ENCODE measurements around the gene TMCO4.

TMCO4 gene

GRCh38 chr1:19680644-19681043 is 119.1 kb downstream of the TMCO4 start:
- DNase-seq = no peak

- no peak for DNase-seq
These were observed 120.0 kb downstream of the TMCO4 start for GRCh38 chr1:19679691-19680090.

- no peak for DNase-seq
These were observed 120.7 kb downstream of the TMCO4 start for GRCh38 chr1:19678931-19679453.

- no peak for DNase-seq
These were observed 121.2 kb downstream of the TMCO4 start for GRCh38 chr1:19678493-19678892.

GRCh38 chr1:19676438-19676922 is 123.2 kb downstream of the TMCO4 start:
- DNase-seq = peak; percentile 75

- no peak for DNase-seq
These were observed 123.9 kb downstream of the TMCO4 start for GRCh38 chr1:19675797-19676196.

GRCh38 chr1:19672237-19672636 is 127.5 kb downstream of the TMCO4 start:
- no peak for DNase-seq

- DNase-seq = no peak
These were observed 128.9 kb downstream of the TMCO4 start for GRCh38 chr1:19670787-19671186.

- DNase-seq = no peak
These were observed 130.8 kb downstream of the TMCO4 start for GRCh38 chr1:19668888-19669287.

GRCh38 chr1:19665496-19666465 is 133.9 kb downstream of the TMCO4 start:
- no peak for DNase-seq

GRCh38 chr1:19665186-19665495 is 134.6 kb downstream of the TMCO4 start:
- no peak for DNase-seq

GRCh38 chr1:19664453-19665185 is 135.1 kb downstream of the TMCO4 start, which contains the start of gene HTR6:
HTR6 (plus strand) TSS chr1:19664875; CDS start chr1:19665754, 879 bp downstream.
- no peak for DNase-seq

GRCh38 chr1:19662313-19662712 is 137.4 kb downstream of the TMCO4 start:
- DNase-seq = no peak

GRCh38 chr1:19661721-19662228 is 137.9 kb downstream of the TMCO4 start:
- DNase-seq = no peak

- no peak for DNase-seq
These were observed 141.5 kb downstream of the TMCO4 start for GRCh38 chr1:19658186-19658585.

GRCh38 chr1:19657511-19657910 is 142.2 kb downstream of the TMCO4 start:
- DNase-seq = no peak

- DNase-seq = no peak
These were observed 142.8 kb downstream of the TMCO4 start for GRCh38 chr1:19656780-19657466.

- DNase-seq = no peak
These were observed 143.5 kb downstream of the TMCO4 start for GRCh38 chr1:19656134-19656779.

GRCh38 chr1:19655718-19656080 is 144.0 kb downstream of the TMCO4 start:
- no peak for DNase-seq

- DNase-seq = no peak
These were observed 144.6 kb downstream of the TMCO4 start for GRCh38 chr1:19654886-19655717.

GRCh38 chr1:19654386-19654785 is 145.3 kb downstream of the TMCO4 start:
- no peak for DNase-seq
